GM06990 (cell line): ENCODE data around the gene FFAR3.

Experiments
- DNase-seq: peaks from one replicate; pipeline ENCODE4 v3.0.0-alpha.2; 2011; ENCODE audit not compliant: insufficient read length; ENCODE audit errors: extremely low read depth
- H3K27me3 ChIP-seq: replicated peaks from 2 replicates; pipeline ENCODE4 v1.6.0; 2011; ENCODE audit warnings: low read length; ENCODE audit not compliant: control insufficient read depth, insufficient read depth
- H3K36me3 ChIP-seq: 2 replicates; pipeline ENCODE4 v1.5.1; 2011; ENCODE audit warnings: low read length; ENCODE audit not compliant: control insufficient read depth, insufficient read depth
- H3K4me3 ChIP-seq: replicated peaks from 2 replicates; pipeline ENCODE4 v1.5.1; 2011; ENCODE audit warnings: low read depth, mild to moderate bottlenecking, control low read depth, low read length
- CTCF ChIP-seq: IDR thresholded peaks from 2 replicates; pipeline ENCODE4 v1.5.1; 2011; ENCODE audit warnings: low read length, control low read depth, mild to moderate bottlenecking, inconsistent platforms; ENCODE audit not compliant: insufficient read depth, poor library complexity, severe bottlenecking

FFAR3 gene

DNA sequence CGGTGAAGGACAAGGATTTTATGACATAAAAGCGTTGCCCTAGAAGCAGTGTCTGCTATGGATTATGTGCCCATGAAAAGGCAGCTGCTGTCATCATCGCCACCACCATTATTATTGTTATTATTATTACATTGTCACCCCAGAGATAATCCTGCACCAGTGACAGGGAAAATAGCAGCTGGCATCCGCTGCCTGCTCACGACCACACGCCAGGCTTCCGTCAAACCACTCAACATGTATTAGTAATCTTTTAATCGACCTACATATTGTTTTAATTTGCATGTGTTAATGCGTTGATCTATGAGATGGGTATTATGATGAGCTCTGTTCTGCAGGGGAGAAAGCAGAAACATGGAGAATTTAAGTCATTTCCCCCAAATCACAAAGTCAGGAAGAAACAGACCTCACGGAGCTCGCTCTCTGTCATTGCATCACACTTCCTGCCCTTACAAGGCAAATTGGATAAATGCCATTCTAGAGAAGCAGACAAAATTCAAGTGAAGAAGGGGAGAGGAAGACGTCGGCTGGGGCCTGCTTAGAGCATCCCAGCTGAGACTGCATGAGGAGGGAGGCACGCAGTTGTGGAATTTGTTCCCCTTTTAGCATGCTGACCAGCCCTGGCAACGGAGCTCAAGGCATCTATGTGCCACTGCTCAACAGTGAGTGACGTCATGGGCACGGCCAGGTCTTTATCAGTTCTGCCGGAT is at the start of gene FFAR3:
Gene FFAR3, plus strand, starts transcription at position 594 of the 707 bp plus-strand sequence. CDS start 431 bp downstream, outside the sequence.
- Histone ChIP-seq H3K36me3 (no peaks in the 10 kb centered on the region), H3K27me3 (no peaks in the 10 kb centered on the region), H3K4me3 (no peak within 1 kb of the TSS)
- TF ChIP-seq CTCF: no peak
- DNase-seq: no peak

DNA sequence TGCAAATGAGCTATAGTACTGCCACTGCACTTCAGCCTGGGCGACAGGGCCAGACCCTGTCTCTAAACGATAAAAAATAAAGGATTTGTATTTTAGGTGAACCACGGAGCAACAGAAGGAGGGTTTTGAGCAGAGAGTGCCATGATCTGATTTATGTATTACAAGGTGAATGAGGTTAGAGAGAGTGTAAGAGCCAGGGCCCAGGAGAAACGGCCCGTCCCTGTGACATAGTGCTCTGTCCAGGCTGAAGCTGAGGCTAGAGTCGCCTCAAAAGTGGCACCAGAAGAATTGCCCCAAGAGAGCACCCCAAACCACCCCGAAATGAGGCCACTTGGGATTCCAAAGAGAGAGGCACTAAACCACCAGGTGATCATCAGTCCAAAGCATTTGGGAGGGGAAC is 49.4 kb upstream of the FFAR3 start:
- no peak for DNase-seq
- H3K36me3 ChIP-seq: no peaks in the 10 kb centered on the region
- H3K4me3 ChIP-seq: no peak overlapping the region
- H3K27me3 ChIP-seq: no peaks in the 10 kb centered on the region
- no peak for TF ChIP-seq CTCF

GRCh38 chr19:35309481-35310279 is 48.6 kb upstream of the FFAR3 start:
- Histone ChIP-seq H3K4me3 (no peak overlapping the region), H3K36me3 (no peaks in the 10 kb centered on the region), H3K27me3 (no peaks in the 10 kb centered on the region)
- no peak for DNase-seq
- TF ChIP-seq CTCF: no peak

GRCh38 chr19:35310331-35310730 is 47.9 kb upstream of the FFAR3 start:
- TF ChIP-seq CTCF: no peak
- H3K4me3 ChIP-seq: no peak overlapping the region
- H3K27me3 ChIP-seq: no peaks in the 10 kb centered on the region
- DNase-seq: no peak
- no peaks in the 10 kb centered on the region for H3K36me3 ChIP-seq

- DNase-seq: no peak
- Histone ChIP-seq H3K36me3 (no peaks in the 10 kb centered on the region), H3K4me3 (no peak overlapping the region), H3K27me3 (no peaks in the 10 kb centered on the region)
- no peak for TF ChIP-seq CTCF
Observed at GRCh38 chr19:35310811-35311465, 47.3 kb upstream of the FFAR3 start.
